K562 (cell line): ENCODE measurements around the gene BIRC6. TPM values are rescaled to one million over a fixed set of nuclear protein-coding genes. Genes with fewer than 3 reads are reported as not detected.

Experiments used
- ATAC-seq: fragments of 200-7000 bp; cut with Tn5 transposase; 3 replicates; pipeline ENCODE4 v1.9.1; 2020; ENCODE audit warnings: moderate library complexity
- BruUV-seq: library from RNA; stranded (reverse); fragments of 400-500 nt; replicated peaks from 2 replicates; lab custom pipeline; 2021; lab: Mats Ljungman, UMichigan
- CTCF ChIA-PET: fragments of 300-600 bp; formaldehyde crosslinking; extraction: SDS; loops from one replicate; lab custom pipeline; 2021; ENCODE audit warnings: low intra/inter-chr PET ratio; lab: Yijun Ruan, JAX
- POLR2A ChIA-PET: fragments of 300-600, 350-650 bp; sonication (Branson Sonifier 250); formaldehyde crosslinking; extraction: SDS; loops from one replicate; lab custom pipeline; 2021; ENCODE audit warnings: antibody characterized with exemption, inconsistent platforms; lab: Yijun Ruan, JAX
- DNase-seq, 4 experiments: peaks; one replicate each; pipeline versions ENCODE4 v3.0.0 to v3.0.0-alpha.2; 2011 to 2018; ENCODE audit warnings: low spot score in 3 of 4, mixed read lengths in 3 of 4; ENCODE audit errors: extremely low read depth in 1 of 4
- FAIRE-seq: peaks from 2 replicates; lab custom pipeline; 2011; peaks lifted over from hg19 to GRCh38; lab: Jason Lieb, UNC
- H2AFZ ChIP-seq: 2 replicates; pipeline ENCODE4 v1.6.0; 2011; ENCODE audit warnings: low read depth, low read length, control low read depth, inconsistent platforms
- H3K27ac ChIP-seq: fragments of 200-600 bp; 3 replicates; pipeline ENCODE4 v1.8.0; 2011; ENCODE audit warnings: low read depth, mild to moderate bottlenecking, control low read depth, inconsistent platforms, low read length, moderate library complexity, mixed read lengths; ENCODE audit errors: extremely low read depth
- H3K27me3 ChIP-seq, 2 experiments: fragments of 300-600 bp in 1 of 2; 2 replicates in 1 of 2; 3 replicates in 1 of 2; pipeline versions ENCODE4 v1.6.0 to v1.8.0; 2011; ENCODE audit warnings: inconsistent platforms in 2 of 2, low read length in 2 of 2, mild to moderate bottlenecking in 1 of 2, mixed read lengths in 1 of 2, moderate library complexity in 1 of 2; ENCODE audit not compliant: control insufficient read depth in 2 of 2, insufficient read depth in 2 of 2
- H3K36me3 ChIP-seq: fragments of 300-600 bp; 3 replicates; pipeline ENCODE4 v1.8.0; 2011; ENCODE audit warnings: mild to moderate bottlenecking, low read length, inconsistent platforms; ENCODE audit not compliant: control insufficient read depth, insufficient read depth
- H3K4me1 ChIP-seq, 2 experiments: fragments of 200-600 bp in 1 of 2; replicated peaks in 1 of 2; 2 replicates in 1 of 2; 3 replicates in 1 of 2; pipeline versions ENCODE4 v1.5.1 to v1.8.0; 2011; ENCODE audit warnings: inconsistent platforms in 2 of 2, low read length in 2 of 2, mild to moderate bottlenecking in 1 of 2, mixed read lengths in 1 of 2, moderate library complexity in 1 of 2; ENCODE audit not compliant: control insufficient read depth in 2 of 2, insufficient read depth in 2 of 2
- H3K4me2 ChIP-seq: 2 replicates; pipeline ENCODE4 v1.6.1; 2011; ENCODE audit warnings: low read length, control low read depth, inconsistent platforms, mixed read lengths; ENCODE audit not compliant: insufficient read depth
- H3K4me3 ChIP-seq: fragments of 200-600 bp; sonication (generic), shearing (Covaris generic); 2 replicates; pipeline ENCODE4 v1.5.1; 2016; ENCODE audit warnings: control low read depth, inconsistent platforms
- H3K79me2 ChIP-seq: fragments of 200-600 bp; 3 replicates; pipeline ENCODE4 v1.8.0; 2011; ENCODE audit warnings: low read length, inconsistent platforms; ENCODE audit not compliant: control insufficient read depth, insufficient read depth
- H3K9ac ChIP-seq, 2 experiments: 2 replicates each; pipeline versions ENCODE4 v1.6.0 to v1.6.1; 2011; ENCODE audit warnings: low read depth in 2 of 2, low read length in 2 of 2, control low read depth in 1 of 2, inconsistent platforms in 1 of 2, mild to moderate bottlenecking in 1 of 2, mixed read lengths in 1 of 2; ENCODE audit not compliant: insufficient read depth in 1 of 2
- H3K9me1 ChIP-seq: one replicate; pipeline ENCODE4 v1.6.0; 2011; ENCODE audit warnings: inconsistent platforms, mild to moderate bottlenecking, low read length, moderate library complexity; ENCODE audit not compliant: control insufficient read depth, insufficient read depth
- H3K9me3 ChIP-seq: replicated peaks from 2 replicates; pipeline ENCODE4 v1.5.1; 2011; ENCODE audit warnings: low read depth, low read length, inconsistent platforms; ENCODE audit not compliant: control insufficient read depth, insufficient read depth
- H4K20me1 ChIP-seq: replicated peaks from 2 replicates; pipeline ENCODE4 v1.6.1; 2011; ENCODE audit warnings: low read length, inconsistent platforms, mixed read lengths; ENCODE audit not compliant: control insufficient read depth, insufficient read depth
- MAFG ChIP-seq: fragments of 450-650 bp; conservative IDR thresholded peaks from 2 replicates; pipeline ENCODE4 v1.6.1; 2016; ENCODE audit warnings: missing genetic modification characterization, missing compliant biosample characterization
- MGA ChIP-seq: fragments of 450-650 bp; IDR thresholded peaks from 2 replicates; pipeline ENCODE4 v1.6.1; 2016; ENCODE audit warnings: mild to moderate bottlenecking, moderate library complexity
- SMAD3 ChIP-seq: fragments of 450-650 bp; formaldehyde crosslinking; conservative IDR thresholded peaks from 2 replicates; pipeline ENCODE4 v1.4.0; 2020; ENCODE audit warnings: mild to moderate bottlenecking
- SNAPC5 ChIP-seq: fragments of 250-450 bp; sonication (Bioruptor Pico); IDR thresholded peaks from 2 replicates; pipeline ENCODE4 v1.8.0; 2021; ENCODE audit warnings: moderate library complexity, mild to moderate bottlenecking, inconsistent platforms
- SNIP1 ChIP-seq: fragments of 450-650 bp; IDR thresholded peaks from 2 replicates; pipeline ENCODE4 v1.7.1; 2017; ENCODE audit warnings: low read depth, mild to moderate bottlenecking
- TFE3 ChIP-seq: fragments of 450-650 bp; formaldehyde crosslinking; IDR thresholded peaks from 2 replicates; pipeline ENCODE4 v1.4.0; 2020; ENCODE audit warnings: mild to moderate bottlenecking, mixed read lengths
- ZNF668 ChIP-seq: fragments of 250-450 bp; sonication (Bioruptor Pico); IDR thresholded peaks from 2 replicates; pipeline ENCODE4 v1.8.0; 2022; ENCODE audit warnings: mild to moderate bottlenecking, inconsistent platforms
- ZNF717 ChIP-seq: fragments of 250-450 bp; sonication (Bioruptor Pico); IDR thresholded peaks from 2 replicates; pipeline ENCODE4 v1.5.0; 2021
- WGBS: fragments of 100-300 bp; shearing (Covaris generic); methylation state at CpG from one replicate; pipeline ENCODE4 v1.1.6; 2016; ENCODE audit warnings: low coverage, mixed read lengths; ENCODE audit not compliant: insufficient coverage; ENCODE audit errors: missing lambda C conversion rate; 5-methylcytosine and 5-hydroxymethylcytosine counted together
- in situ Hi-C: fragments of 300-500 bp; cut with MboI; formaldehyde crosslinking; loops from 4 replicates; pipeline ENCODE4 v1.15.0; 2018; ENCODE audit warnings: inconsistent platforms, mixed read lengths
- intact Hi-C: fragments of 100-400 bp; cut with micrococcal nuclease; formaldehyde crosslinking; loops from 2 replicates; pipeline ENCODE4 v1.14.2; 2022
- polyA plus RNA-seq, 8 experiments: library from polyadenylated mRNA; depleted of rRNA in 4 of 8; stranded (reverse) in 5 of 8; unstranded in 3 of 8; fragments of >200 nt; fragmentation: Nextera tagmentation in 2 of 8; fragmentation: Illumina TruSeq in 1 of 8; extraction: Ambion mirVana in 2 of 8; extraction: Trizol in 1 of 8; gene quantifications; 2 replicates each; pipeline versions ENCODE4 v1.2.1 to v1.2.3, GENCODE V29; 2011 to 2014; ENCODE audit warnings: inconsistent platforms in 1 of 8, missing spikeins in 1 of 8
- total RNA-seq, 7 experiments: library from RNA; depleted of rRNA in 6 of 7; stranded (reverse); fragments of >200 nt in 6 of 7; fragmentation: Illumina TruSeq in 2 of 7; extraction: Trizol in 2 of 7; gene quantifications; 2 replicates each; pipeline versions ENCODE4 v1.2.1 to v1.2.3, GENCODE V29; 2011 to 2021; ENCODE audit warnings: low replicate concordance in 1 of 7

The BIRC6 gene
- total and polyA plus RNA-seq, 9 of the 15 experiments (the other 6 are each of a cell fraction or from before 2014, with no cell fraction given) = 18.8 to 110 (median 49.8) TPM

GRCh38 chr2:32363597-32363996, 6.8 kb downstream of the BIRC6 start:
- Histone ChIP-seq H3K9me3 (no peaks in the 10 kb centered on the region), H3K4me2 (no peak overlapping the region), H3K4me1 (peaks cover 3 to 7% of the 10 kb centered on the region in 2 experiments; a peak in 3 of 5 replicates), H3K79me2 (peaks cover 100% of the 10 kb centered on the region), H3K27ac (no peak overlapping the region), H3K4me3 (no peak overlapping the region), H3K9ac (no peak overlapping the region), H4K20me1 (peaks cover 18% of the 10 kb centered on the region), H3K9me1 (no peaks in the 10 kb centered on the region), H2AFZ (no peak overlapping the region), H3K36me3 (peaks cover 31% of the 10 kb centered on the region), H3K27me3 (no peaks in the 10 kb centered on the region)
- DNase-seq (no peak), FAIRE-seq (no peak), ATAC-seq (no peak)
- intact Hi-C loops (no loop called here), in situ Hi-C loops (no loop called here)
- POLR2A ChIA-PET = no interaction called here
- WGBS = 82% methylated on average over 2 of the region's 2 CpGs
- no TSS peak for BruUV-seq
- CTCF ChIA-PET = no interaction called here
- TF ChIP-seq MGA = no peak
- no peak for TF ChIP-seq MAFG (tag)
- TF ChIP-seq TFE3 = no peak
- TF ChIP-seq SNIP1 = no peak
- TF ChIP-seq ZNF668 (CRISPR knock-in tag) = no peak
- TF ChIP-seq ZNF717 (CRISPR knock-in tag) = no peak
- TF ChIP-seq SMAD3 (CRISPR knock-in tag) = no peak
- TF ChIP-seq SNAPC5 (CRISPR knock-in tag) = no peak
